ENCODE results near the gene SLC25A30.
"Not testable (repeated sequence)": the region's sequence is repeated elsewhere in the genome, so short reads cannot be mapped to it uniquely, and the experiment has no call there.

Gene SLC25A30

GRCh38 chr13:45434556-45435371, 16.6 kb upstream of the SLC25A30 start:
- CTCF ChIA-PET = no interaction called here

GRCh38 chr13:45433381-45433790, 15.2 kb upstream of the SLC25A30 start:
- no peak for TF ChIP-seq CTCF (IDR thresholded peaks at IDR 0.05; ENCODE audit: insufficient read depth, low read length, missing control alignments)
- POLR2A ChIA-PET = no interaction called here

More at GRCh38 chr13:45434556-45435371, 16.6 kb upstream of the SLC25A30 start:
- no peak for TF ChIP-seq CTCF (IDR thresholded peaks at IDR 0.05; ENCODE audit: insufficient read depth, low read length, missing control alignments)
- POLR2A ChIA-PET = no interaction called here
- H3K4me3 ChIP-seq (ENCODE audit: low read depth, low read length) = no peak overlapping the region
- DNase-seq (ENCODE audit: low read depth, low spot score) = no peak

GRCh38 chr13:45432737-45433380, 14.7 kb upstream of the SLC25A30 start:
- ChIA-PET POLR2A (no interaction called here), CTCF (no interaction called here)
- H3K4me3 ChIP-seq (ENCODE audit: low read depth, low read length) = no peak overlapping the region
- DNase-seq (ENCODE audit: low read depth, low spot score) = no peak
- TF ChIP-seq CTCF (IDR thresholded peaks at IDR 0.05; ENCODE audit: insufficient read depth, low read length, missing control alignments) = no peak

More at GRCh38 chr13:45433381-45433790, 15.2 kb upstream of the SLC25A30 start:
- DNase-seq (ENCODE audit: low read depth, low spot score) = no peak
- CTCF ChIA-PET = no interaction called here
- H3K4me3 ChIP-seq (ENCODE audit: low read depth, low read length) = no peak overlapping the region

GRCh38 chr13:45426056-45426841, 8.1 kb upstream of the SLC25A30 start:
- H3K4me3 ChIP-seq (ENCODE audit: low read depth, low read length); POLR2A ChIA-PET; DNase-seq (ENCODE audit: low read depth, low spot score): not testable (repeated sequence)
- CTCF ChIA-PET = interaction anchor here (0.9 kb wide), 1 partner anchor 8 kb away, joined by 3 read pairs; the partner anchor contains the start of gene SLC25A30

GRCh38 chr13:45422731-45423292, 4.6 kb upstream of the SLC25A30 start:
- no peak for DNase-seq (ENCODE audit: low read depth, low spot score)
- CTCF ChIA-PET = no interaction called here
- TF ChIP-seq CTCF (IDR thresholded peaks at IDR 0.05; ENCODE audit: insufficient read depth, low read length, missing control alignments) = no peak
- POLR2A ChIA-PET = no interaction called here
- no peak overlapping the region for H3K4me3 ChIP-seq (ENCODE audit: low read depth, low read length)

- POLR2A ChIA-PET = no interaction called here
- no peak overlapping the region for H3K4me3 ChIP-seq (ENCODE audit: low read depth, low read length)
- no peak for DNase-seq (ENCODE audit: low read depth, low spot score)
- CTCF ChIA-PET = no interaction called here
- TF ChIP-seq CTCF (IDR thresholded peaks at IDR 0.05; ENCODE audit: insufficient read depth, low read length, missing control alignments) = no peak
Observed at GRCh38 chr13:45419945-45420344, 1.8 kb upstream of the SLC25A30 start.

GRCh38 chr13:45419389-45419788, 1.2 kb upstream of the SLC25A30 start:
- POLR2A ChIA-PET; CTCF ChIA-PET; DNase-seq (ENCODE audit: low read depth, low spot score): not testable (repeated sequence)

More at GRCh38 chr13:45419389-45419788, 1.2 kb upstream of the SLC25A30 start:
- H3K4me3 ChIP-seq (ENCODE audit: low read depth, low read length) = not testable (repeated sequence)
